GM21447 (cell line): Measurements from ENCODE around the gene PIK3CB.
"Not testable (repeated sequence)": the region's sequence is repeated elsewhere in the genome, so short reads cannot be mapped to it uniquely, and the experiment has no call there.

Source experiments
- ATAC-seq: cut with Tn5 transposase; IDR thresholded peaks from one replicate; pipeline ENCODE4 v1.9.1; 2021; ENCODE audit not compliant: unreplicated experiment

PIK3CB gene

DNA sequence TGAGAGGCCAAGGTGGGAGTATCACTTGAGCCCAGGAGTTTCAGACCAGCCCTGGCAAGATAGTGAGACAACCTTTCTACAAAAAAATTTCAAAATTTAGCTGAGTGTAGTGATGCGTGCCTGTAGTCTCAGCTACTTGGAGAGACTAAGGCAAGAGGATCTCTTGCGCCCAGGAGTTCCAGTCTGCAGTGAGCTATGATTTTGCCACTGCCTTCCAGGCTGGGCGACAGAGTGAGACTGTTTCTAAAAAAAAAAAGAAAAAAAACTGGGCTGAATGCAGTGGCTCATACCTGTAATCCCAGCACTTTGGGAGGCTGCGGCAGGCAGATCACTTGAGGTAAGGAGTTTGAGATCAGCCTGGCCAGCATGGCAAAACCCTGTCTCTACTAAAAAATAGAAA is 14.0 kb upstream of the PIK3CB start:
- no peak for ATAC-seq

GRCh38 chr3:138846824-138847223 is 12.1 kb upstream of the PIK3CB start:
- ATAC-seq = not testable (repeated sequence)

- ATAC-seq = no peak
These were observed 11.6 kb upstream of the PIK3CB start for GRCh38 chr3:138846262-138846791.

DNA sequence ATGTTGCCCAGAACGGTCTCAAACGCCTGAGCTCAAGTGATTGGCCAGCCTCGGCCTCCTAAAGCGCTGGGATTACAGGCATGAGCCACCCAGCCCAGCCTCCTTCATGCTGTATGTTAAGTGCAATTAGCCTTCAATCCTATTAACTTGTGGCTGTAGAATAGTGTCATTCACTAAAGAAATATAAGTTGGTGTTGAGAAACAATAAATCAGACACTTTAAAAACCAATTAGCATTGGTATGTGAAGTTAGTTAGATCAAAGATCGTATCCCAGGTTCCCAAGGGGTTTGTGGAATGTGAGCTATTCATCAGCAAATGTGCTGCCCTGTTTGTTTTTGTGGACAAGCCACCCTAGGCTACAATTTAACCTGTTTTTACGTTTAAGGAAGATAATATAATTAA is 11.0 kb upstream of the PIK3CB start:
- ATAC-seq = no peak

- ATAC-seq = no peak
These were observed 10.5 kb upstream of the PIK3CB start for GRCh38 chr3:138845181-138845601.

- peak; percentile 79 for ATAC-seq
These were observed 7.9 kb upstream of the PIK3CB start for GRCh38 chr3:138842483-138843188.

GRCh38 chr3:138838385-138838784 is 3.7 kb upstream of the PIK3CB start:
- ATAC-seq = not testable (repeated sequence)

DNA sequence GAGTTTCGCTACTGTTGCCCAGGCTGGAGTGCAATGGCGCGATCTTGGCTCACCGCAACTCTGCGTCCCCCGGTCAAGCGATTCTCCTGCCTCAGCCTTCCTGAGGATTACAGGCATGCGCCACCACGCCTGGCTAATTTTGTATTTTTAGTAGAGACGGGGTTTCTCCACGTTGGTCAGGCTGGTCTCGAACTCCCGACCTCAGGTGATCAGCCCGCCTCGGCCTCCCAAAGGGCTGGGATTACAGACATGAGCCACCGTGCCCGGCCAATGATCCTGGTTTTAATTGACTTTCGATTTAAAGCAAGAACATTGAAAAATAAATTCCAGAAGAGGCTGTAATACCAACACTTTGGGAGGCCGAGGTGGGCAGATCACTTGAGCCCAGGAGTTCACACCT is 1.1 kb upstream of the PIK3CB start:
- ATAC-seq = not testable (repeated sequence)

DNA sequence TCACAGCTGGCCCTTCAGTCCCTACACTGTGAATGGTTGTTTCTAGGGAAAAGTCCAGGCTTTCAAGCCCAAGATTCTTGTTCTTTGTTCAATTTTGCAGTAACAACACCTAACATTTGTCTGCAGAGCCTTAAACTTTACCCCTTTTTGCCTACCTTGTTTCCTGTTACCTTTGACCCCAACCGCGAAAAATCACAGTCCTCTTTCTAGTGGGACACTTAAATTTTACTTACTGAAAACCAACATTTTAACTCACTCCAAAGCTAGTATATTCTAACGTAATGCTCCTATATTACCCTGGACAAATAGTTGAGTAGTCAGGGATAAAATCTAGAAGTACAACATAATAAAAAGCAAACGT is 649 bp upstream of the PIK3CB start:
- ATAC-seq = no peak

DNA sequence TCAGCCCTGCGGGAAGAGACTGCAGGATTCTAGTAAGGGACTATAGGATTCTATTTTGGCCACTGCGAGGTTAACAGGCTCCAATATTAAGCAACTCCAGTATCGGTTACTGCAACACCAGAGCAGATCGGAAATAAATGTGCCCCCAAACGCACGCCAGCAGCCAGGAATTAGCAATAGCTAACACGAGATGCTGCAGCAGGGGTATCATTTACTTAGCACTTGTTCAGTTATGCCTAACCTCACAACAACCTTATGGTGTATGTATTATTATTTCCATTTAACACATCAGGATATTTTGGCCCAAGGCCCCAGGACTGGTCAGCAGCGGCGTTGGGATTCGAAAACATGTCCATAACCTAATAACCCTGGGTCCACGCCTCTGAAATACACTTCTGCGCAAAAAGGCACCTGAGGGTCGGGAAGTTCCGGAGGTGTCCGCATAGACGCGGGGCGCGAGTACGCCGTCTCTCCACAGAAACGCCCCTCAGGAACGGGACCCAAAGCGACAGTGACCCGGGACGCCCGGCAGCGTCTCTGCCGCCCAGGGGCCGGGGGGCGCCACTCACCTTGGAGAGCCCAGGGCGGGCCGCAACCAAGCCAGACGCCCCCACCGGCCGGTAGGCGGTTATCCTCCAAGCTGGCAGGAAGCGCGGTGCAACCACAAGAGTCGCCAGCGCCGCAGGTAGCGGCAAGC is 681 bp downstream of the PIK3CB start:
- peak; percentile 57 for ATAC-seq

- not testable (repeated sequence) for ATAC-seq
These were observed 2.2 kb downstream of the PIK3CB start for GRCh38 chr3:138832473-138833057.

DNA sequence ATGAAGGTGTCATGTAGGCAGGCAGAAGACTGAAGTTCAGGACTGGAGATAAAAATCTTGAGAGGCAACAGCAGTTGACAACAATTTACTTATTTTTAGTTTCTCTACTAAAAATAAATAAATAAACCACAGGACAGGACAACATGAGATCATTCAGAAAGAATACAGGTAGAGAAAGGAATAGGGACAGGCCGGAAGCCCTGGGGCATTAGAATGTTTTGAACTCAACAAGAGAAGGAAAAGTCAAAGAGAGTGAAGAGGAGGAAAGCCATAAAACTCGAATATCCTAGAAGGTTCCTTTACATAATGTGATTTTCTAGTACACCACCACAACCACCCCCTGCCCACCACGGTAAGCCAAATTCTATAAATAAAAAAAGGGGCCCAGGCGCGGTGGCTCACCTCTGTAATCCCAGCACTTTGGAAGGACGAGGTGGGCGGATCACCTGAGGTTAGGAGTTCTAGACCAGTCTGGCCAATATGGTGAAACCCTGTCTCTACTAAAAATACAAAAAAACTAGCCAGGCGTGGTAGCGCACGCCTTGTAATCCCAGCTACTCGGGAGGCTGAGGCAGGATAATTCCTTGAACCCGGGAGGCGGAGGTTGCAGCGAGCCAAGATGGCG is 4.7 kb downstream of the PIK3CB start:
- ATAC-seq = no peak

DNA sequence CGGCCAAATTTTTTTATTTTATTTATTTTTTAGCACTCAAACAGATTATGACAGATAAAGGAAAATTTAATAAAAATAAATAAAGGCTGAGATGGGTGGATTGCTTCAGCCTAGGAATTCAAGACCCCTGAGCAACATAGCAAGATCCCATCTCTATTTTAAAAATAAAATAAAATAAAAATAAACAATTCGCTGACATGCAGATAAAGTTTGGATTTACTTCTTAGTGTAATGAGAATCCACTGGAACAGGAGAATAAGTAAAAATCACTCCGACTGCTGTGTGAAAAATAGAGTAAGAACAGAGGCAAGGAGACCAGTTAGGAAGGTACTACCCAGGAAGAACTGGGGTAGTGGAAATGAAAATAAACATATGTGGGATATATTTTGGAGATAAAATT is 5.6 kb downstream of the PIK3CB start:
- no peak for ATAC-seq

DNA sequence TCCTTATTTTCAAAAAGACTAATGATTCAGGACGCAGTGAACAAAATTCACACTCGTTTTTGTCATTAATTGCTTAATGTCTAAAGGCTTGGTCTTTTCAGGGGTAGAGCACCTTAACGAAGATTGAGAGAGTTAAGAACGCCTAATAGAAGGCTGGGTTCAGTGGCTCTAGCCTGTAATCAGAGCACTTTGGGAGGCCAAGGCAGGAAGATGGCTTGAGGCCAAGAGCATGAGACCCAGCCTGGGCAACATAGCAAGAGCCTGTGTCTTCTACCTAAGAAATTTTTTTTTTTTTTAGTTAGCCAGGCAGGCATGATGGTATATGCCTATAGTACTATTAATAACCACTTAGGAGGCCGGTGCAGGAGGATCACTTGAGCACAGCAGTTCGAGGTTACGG is 7.5 kb downstream of the PIK3CB start:
- no peak for ATAC-seq

GRCh38 chr3:138825336-138825735 is 9.4 kb downstream of the PIK3CB start:
- no peak for ATAC-seq

DNA sequence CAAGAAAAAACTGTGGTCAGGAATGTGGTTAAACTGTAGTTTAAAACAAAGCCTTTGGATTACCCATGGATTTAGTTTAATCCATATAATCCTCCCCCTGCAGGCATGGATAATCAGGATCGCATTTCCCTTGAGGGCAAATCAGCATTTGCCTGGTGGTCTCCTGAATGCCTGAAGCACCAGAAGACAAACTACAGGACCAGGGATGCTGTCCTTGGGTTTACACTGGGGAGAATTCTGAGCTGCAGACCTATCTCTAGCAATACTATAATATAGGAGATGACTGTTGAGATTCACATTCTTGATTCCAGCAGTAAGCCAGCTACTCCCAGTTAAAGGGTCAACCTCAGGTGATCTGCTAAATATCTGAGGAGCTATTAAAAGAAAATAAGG is 10.6 kb downstream of the PIK3CB start:
- ATAC-seq = no peak

DNA sequence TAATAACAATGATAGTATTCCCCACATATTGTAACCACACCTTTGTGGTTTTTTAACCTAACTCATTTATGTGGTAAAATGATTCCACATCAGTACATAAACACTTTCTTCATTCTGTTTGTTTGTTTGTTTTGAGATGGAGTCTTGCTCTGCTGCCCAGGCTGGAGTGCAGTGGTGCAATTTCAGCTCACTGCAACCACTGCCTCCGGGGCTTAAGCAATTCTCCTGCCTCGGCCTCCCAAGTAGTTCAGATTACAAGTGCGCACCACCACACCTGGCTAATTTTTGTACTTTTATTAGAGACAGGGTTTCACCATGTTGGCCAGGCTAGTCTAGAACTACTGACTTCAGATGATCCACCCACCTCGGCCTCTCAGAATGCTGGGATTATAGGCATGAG is 14.3 kb downstream of the PIK3CB start:
- ATAC-seq = not testable (repeated sequence)

DNA sequence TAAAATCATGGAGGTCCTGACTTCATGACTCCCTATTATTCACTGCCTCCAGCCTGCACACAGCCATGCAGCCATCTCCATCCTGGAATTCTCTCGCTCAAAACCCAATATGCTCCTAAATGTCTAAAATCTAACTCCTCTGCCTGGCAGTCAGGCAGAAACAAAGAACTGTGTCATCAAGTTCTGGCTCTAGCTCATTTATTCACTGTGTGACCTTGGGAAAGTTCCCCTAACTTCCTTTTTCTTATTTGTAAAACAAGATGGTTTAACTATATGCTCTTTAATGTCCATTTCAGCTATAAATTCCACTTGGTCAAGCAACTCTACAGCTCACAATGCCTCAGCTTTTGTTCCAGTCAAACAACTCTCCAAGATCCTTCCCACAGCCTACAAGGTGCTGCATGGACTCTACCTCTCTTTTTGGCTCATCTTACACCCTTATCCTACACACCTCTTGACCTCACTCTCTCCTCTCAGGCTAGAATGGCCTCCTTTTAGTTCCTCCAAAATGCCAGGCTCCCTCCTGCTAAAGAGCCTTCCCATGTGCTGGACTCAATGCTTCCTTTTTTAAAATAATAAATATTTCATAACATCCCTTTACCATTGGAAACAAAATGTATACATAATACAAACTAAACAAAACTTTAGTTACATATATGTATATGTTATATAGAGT is 16.4 kb downstream of the PIK3CB start:
- ATAC-seq = no peak

- no peak for ATAC-seq
These were observed 17.0 kb downstream of the PIK3CB start for GRCh38 chr3:138817695-138818094.

- ATAC-seq = no peak
These were observed 21.9 kb downstream of the PIK3CB start for GRCh38 chr3:138812806-138813205.
